22Rv1 (cell line): ENCODE measurements around the gene CCL22.

Experiments
- ZFX ChIP-seq: fragments of 450-650 bp; IDR thresholded peaks from 2 replicates; pipeline ENCODE4 v1.6.1; 2017; ENCODE audit warnings: antibody characterized with exemption, borderline replicate concordance
- TF ChIP-seq, protein P1 (sequence below): fragments of 450-650 bp; IDR thresholded peaks from 2 replicates; pipeline ENCODE4 v1.5.1; 2017; ENCODE audit warnings: mild to moderate bottlenecking

GRCh38 chr16:57374067-57374534 is 15.5 kb downstream of the CCL22 start:
- TF ChIP-seq, protein P1, sequence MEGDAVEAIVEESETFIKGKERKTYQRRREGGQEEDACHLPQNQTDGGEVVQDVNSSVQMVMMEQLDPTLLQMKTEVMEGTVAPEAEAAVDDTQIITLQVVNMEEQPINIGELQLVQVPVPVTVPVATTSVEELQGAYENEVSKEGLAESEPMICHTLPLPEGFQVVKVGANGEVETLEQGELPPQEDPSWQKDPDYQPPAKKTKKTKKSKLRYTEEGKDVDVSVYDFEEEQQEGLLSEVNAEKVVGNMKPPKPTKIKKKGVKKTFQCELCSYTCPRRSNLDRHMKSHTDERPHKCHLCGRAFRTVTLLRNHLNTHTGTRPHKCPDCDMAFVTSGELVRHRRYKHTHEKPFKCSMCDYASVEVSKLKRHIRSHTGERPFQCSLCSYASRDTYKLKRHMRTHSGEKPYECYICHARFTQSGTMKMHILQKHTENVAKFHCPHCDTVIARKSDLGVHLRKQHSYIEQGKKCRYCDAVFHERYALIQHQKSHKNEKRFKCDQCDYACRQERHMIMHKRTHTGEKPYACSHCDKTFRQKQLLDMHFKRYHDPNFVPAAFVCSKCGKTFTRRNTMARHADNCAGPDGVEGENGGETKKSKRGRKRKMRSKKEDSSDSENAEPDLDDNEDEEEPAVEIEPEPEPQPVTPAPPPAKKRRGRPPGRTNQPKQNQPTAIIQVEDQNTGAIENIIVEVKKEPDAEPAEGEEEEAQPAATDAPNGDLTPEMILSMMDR = no peak
- TF ChIP-seq ZFX = no peak
